B cell (primary cell): ENCODE data around the gene CALCOCO1.

ENCODE experiments used
- EZH2 ChIP-seq: IDR thresholded peaks from 2 replicates; pipeline ENCODE4 v1.6.1; 2012; ENCODE audit warnings: borderline replicate concordance, low read depth, mild to moderate bottlenecking, moderate library complexity, low read length; ENCODE audit not compliant: insufficient read depth, poor library complexity, severe bottlenecking
- TF ChIP-seq, protein P1 (sequence below): fragments of 200-600 bp; IDR thresholded peaks from one replicate; pipeline ENCODE4 v1.8.0; 2022; ENCODE audit warnings: antibody characterized with exemption, mild to moderate bottlenecking

DNA sequence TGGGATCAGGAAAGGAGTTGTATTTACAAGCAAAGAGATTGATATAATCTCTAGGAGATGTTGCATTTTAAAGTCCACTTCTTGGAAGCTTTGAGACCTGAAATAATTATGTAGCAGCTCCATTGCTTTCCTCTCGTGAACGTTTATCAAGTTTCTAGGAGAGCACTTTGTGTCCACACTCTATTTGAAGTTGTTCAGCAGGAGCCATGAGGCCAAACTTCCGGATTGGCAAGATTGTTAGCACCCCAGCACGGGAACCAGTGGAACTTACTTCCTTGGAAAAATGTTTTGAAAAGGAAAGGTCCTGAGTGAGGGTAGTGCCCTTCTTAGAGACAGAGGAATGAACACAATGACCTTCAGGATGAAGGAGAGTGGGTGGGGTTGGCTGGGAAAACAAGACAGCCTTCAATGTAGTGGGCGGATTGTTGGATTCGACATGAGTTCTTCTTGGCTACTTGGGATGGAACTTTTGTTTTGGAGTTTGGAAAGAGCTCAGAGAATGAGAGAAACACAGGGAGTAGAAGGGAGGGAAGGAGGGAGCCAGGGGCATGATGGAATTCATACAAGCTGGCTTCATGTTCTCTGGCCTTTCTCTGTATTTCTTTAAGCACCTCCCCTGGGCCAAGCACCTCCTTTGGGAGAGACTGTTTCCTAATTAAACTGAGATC is 48.4 kb upstream of the CALCOCO1 start:
- TF ChIP-seq, protein P1, sequence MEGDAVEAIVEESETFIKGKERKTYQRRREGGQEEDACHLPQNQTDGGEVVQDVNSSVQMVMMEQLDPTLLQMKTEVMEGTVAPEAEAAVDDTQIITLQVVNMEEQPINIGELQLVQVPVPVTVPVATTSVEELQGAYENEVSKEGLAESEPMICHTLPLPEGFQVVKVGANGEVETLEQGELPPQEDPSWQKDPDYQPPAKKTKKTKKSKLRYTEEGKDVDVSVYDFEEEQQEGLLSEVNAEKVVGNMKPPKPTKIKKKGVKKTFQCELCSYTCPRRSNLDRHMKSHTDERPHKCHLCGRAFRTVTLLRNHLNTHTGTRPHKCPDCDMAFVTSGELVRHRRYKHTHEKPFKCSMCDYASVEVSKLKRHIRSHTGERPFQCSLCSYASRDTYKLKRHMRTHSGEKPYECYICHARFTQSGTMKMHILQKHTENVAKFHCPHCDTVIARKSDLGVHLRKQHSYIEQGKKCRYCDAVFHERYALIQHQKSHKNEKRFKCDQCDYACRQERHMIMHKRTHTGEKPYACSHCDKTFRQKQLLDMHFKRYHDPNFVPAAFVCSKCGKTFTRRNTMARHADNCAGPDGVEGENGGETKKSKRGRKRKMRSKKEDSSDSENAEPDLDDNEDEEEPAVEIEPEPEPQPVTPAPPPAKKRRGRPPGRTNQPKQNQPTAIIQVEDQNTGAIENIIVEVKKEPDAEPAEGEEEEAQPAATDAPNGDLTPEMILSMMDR = no peak
- TF ChIP-seq EZH2 = no peak
